Right cardiac atrium (tissue), 5 donors: Measurements from ENCODE around the gene DLGAP4. TPM values are rescaled to one million over a fixed set of nuclear protein-coding genes. Genes with fewer than 3 reads are reported as not detected.

ENCODE experiments used
- ATAC-seq, 2 donors: fragments of 200-7000 bp; cut with Tn5 transposase; one replicate each; pipeline versions ENCODE4 v1.8.0 to v1.9.1; 2020; ENCODE audit warnings: moderate library complexity in 2 of 2, mild to moderate bottlenecking in 1 of 2
- DNase-seq, 3 donors: peaks; one replicate each; pipeline ENCODE4 v3.0.0-alpha.2; 2020
- H3K27ac ChIP-seq: one replicate; pipeline ENCODE4 v1.5.1; 2013; ENCODE audit warnings: mild to moderate bottlenecking, low read length, control low read depth, moderate library complexity
- H3K27me3 ChIP-seq: one replicate; pipeline ENCODE4 v1.6.1; 2013; ENCODE audit not compliant: control insufficient read depth, insufficient read depth
- H3K4me1 ChIP-seq: one replicate; pipeline ENCODE4 v1.6.1; 2013; ENCODE audit warnings: low read length; ENCODE audit not compliant: control insufficient read depth, insufficient read depth
- H3K4me3 ChIP-seq: one replicate; pipeline ENCODE4 v1.5.1; 2013; ENCODE audit warnings: low read length, control low read depth
- H3K9me3 ChIP-seq: one replicate; pipeline ENCODE4 v1.6.1; 2013; ENCODE audit warnings: low read length; ENCODE audit not compliant: control insufficient read depth
- WGBS: extraction: QIAGEN DNeasy Blood & Tissue Kit; methylation state at CpG from one replicate; pipeline ENCODE4 v1.1.7; 2013; 5-methylcytosine and 5-hydroxymethylcytosine counted together
- intact Hi-C, 4 donors: fragments of 100-400 bp; cut with DNase I; formaldehyde crosslinking; loops; one replicate each; pipeline versions ENCODE4 v1.11.0 to v1.14.0; 2022 to 2023
- polyA plus RNA-seq: library from polyadenylated mRNA; stranded (reverse); fragments of 200-250 nt; gene quantifications from one replicate; pipeline ENCODE4 v1.2.3, GENCODE V29; 2013
- total RNA-seq, 4 donors: library from RNA; stranded (reverse); fragmentation: NEBNext Ultra II Directional; extraction: Animal tissue kit (Norgen Biotek cat#: 25700); gene quantifications; one replicate each; pipeline ENCODE4 v1.2.1, GENCODE V29; 2021
- donor health status: healthy with polysubstance abuse.
- donor health status: DM: no; HTN: yes; CAD: no.
- donor health status: DM: no; HTN: no; CAD: no.
- donor health status: DM: no; HTN: yes; CAD: no; lungs with severe emphysema.
- donor health status: DM: yes; HTN: yes; CAD: no.

The DLGAP4 gene
- total and polyA plus RNA-seq, 5 donors, result 40.7 to 60.5 (median 42.8) TPM

DNA sequence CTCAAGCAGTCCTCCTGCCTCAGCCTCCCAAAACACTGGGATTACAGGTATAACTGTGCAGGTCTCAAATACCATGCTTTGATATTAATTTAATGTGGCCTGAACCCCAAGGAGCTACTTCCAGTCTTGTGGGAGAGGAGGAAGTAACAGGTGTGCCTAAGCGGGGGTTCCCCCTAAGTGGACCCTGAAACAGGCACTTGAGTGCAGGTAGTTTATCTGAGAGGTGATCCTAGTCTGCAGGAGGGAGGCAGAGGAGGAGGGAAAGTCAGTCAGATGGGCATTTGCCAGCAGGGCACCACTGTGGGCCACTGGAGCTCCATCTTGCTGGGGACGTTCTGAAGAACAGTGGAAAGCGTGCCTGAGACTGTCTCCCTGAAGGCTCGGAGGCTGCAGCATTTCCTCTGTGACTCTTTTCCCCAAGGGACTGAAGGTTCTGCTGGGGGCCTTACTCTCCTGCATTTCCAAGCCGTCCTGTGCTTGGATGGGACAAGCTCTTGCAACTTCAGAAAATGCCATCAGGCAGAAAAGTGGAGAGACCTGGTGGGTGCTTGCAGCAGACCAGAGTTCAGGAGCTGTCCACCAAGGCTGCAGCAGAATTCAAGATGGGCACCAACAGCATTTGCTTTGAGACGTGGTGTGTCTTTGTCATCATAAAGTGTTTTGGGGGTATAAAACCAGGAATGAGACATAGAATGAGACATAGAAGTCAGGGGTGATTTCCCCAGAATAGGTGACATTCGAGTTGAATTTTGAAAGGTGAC lies 4.6 kb upstream of the DLGAP4 start:
- intact Hi-C loops, result no loop called here
- no peak for DNase-seq
- no peaks in the 10 kb centered on the region for H3K9me3 ChIP-seq
- no peak for ATAC-seq
- H3K27me3 ChIP-seq, result no peaks in the 10 kb centered on the region
- H3K4me1 ChIP-seq, result no peaks in the 10 kb centered on the region
- no peak overlapping the region for H3K27ac ChIP-seq
- H3K4me3 ChIP-seq, result no peak overlapping the region
- 61% methylated on average over 7 of the region's 7 CpGs for WGBS

DNA sequence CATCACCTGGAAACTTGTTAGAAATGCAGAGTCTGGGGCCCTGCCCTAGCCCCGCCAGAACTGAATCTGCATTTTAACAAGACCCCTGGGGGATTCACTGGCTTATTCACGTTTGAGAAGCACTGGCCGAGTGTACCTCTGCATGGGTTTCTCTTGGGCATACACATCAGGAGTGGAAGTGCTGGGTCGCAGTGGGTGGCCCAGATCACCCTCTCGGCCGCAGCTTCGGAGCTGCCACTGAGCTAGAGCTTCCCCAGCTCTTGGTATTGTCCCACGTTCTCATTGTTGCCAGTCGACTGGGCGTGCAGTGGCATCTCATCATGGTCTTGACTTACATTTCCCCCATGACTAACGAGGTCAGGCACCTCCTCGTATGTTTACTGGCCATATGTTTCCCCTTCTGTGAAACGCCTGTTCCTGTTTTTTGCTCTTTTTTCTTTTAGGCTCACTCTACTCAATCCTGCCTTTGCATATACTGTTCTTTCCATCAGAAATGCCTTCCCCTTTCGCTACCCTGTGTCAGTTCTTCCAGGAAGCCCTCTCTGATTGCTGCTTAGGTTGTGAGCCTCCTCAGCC lies 3.0 kb upstream of the DLGAP4 start:
- Histone ChIP-seq H3K4me1 (no peaks in the 10 kb centered on the region), H3K4me3 (no peak overlapping the region), H3K27me3 (no peaks in the 10 kb centered on the region), H3K27ac (no peak overlapping the region), H3K9me3 (no peaks in the 10 kb centered on the region)
- intact Hi-C loops, result no loop called here
- DNase-seq, result no peak
- WGBS, result 31% methylated on average over 14 of the region's 14 CpGs
- ATAC-seq, result no peak

DNA sequence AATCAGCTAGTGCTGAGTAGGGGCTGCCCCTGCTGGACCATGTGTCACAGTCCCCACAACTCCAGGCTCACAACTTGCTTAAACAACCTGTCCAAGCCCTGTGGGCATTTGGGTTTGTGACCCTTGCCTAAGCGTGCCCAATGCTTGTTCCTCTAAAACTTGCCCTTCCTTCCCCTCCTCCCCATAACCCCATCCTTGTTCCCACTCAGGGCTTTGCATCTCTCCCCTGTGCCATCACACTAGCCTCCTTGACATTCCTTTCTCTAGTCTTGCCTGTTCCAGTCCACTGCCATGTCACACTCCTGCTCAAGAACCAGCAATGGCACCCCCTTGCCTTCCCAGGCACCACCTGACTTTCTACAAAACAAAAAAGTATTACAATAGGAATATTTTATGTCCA lies 2.3 kb upstream of the DLGAP4 start:
- intact Hi-C loops, result no loop called here
- no peaks in the 10 kb centered on the region for H3K27me3 ChIP-seq
- DNase-seq (no peak), ATAC-seq (no peak)
- 59% methylated on average over 1 of the region's 1 CpG for WGBS
- no peaks in the 10 kb centered on the region for H3K9me3 ChIP-seq
- H3K4me3 ChIP-seq, result no peak overlapping the region
- H3K4me1 ChIP-seq, result no peaks in the 10 kb centered on the region
- H3K27ac ChIP-seq, result no peak overlapping the region

DNA sequence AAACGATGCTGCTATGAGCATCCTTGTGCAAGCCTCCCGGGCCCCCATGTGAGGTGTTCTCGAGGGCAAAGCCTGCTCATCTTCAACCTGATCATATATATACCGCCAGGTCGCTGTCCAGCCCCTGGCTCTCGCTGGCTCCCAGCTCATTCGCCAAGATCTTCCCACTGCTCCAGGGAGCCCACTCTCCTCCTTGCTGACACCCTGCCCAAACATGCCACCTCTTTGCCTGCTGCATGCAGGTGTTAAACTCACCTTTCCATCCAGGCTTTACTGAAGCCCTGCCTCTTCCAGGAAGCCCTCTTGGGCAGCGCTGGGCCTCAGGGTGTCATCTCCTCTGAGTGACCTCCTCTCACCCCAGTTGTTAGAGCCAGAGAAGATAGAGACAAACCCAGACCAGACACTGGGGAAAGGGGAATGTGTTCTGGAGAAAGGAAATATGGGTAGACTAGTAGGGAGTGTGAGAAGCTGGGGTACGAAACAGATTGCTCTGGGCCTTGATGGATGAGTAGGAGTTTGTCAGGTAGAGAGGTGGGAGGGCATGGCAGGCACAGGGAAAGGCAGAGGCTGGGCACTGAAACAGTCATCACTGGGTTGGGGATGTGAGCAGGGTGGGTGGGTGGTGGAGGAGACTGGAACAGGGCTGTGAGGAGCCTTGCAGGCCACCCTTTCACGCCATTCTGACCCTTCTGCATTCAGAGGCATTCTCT lies 1.2 kb upstream of the DLGAP4 start:
- no peaks in the 10 kb centered on the region for H3K27me3 ChIP-seq
- WGBS, result 39% methylated on average over 10 of the region's 10 CpGs
- ATAC-seq (no peak), DNase-seq (no peak)
- no peak overlapping the region for H3K27ac ChIP-seq
- intact Hi-C loops, result no loop called here
- H3K4me3 ChIP-seq, result no peak overlapping the region
- H3K9me3 ChIP-seq, result no peaks in the 10 kb centered on the region
- no peaks in the 10 kb centered on the region for H3K4me1 ChIP-seq

DNA sequence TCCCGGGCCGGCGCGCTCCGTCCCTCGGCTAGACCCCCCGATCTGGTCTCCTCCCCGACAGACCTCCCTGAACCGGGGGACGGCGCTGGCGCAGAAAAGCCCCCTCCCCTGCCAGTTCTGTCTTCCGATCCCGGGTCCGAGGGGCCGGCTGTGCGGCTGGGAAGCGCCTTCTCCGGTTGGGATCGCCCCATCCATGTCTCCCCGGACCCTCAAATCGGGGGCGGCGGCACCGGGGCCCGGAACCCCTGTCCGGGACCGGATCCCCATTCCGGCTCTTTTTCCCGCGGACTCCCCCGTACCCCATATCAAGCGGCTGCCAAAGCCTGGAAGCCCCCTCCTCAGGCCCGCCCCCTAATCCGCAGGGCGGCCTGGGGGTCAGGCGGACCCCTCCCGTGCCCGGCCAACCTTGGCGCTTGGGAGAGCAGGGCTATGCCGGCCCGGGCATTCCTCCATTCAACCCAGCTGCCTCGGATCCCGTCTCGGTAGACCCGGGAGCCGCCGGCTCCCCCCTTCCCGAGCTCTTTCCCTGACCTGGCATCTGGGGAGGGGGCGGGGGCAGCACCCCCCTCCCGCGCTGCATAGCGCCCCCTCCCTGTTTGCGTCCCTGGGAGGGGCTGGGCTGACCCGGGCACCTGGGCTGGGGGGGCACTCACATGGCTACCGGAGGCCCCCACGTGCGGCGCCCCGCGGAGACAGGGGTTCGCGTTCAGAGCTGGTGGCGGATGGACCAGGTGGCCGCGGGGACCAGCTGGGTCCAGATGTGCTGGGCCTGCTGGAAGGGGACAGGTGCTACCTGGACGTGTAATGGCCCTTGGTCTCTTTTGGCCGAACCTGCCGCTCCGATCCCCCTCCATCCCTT lies 643 bp downstream of the DLGAP4 start:
- ATAC-seq (peak in 1 of 2 donors; percentile 13), DNase-seq (no peak)
- Histone ChIP-seq H3K27me3 (no peaks in the 10 kb centered on the region), H3K9me3 (no peaks in the 10 kb centered on the region), H3K4me3 (peak overlapping the region; percentile 56), H3K27ac (no peak overlapping the region), H3K4me1 (no peaks in the 10 kb centered on the region)
- intact Hi-C loops, result no loop called here
- 1% methylated on average over 70 of the region's 70 CpGs for WGBS

DNA sequence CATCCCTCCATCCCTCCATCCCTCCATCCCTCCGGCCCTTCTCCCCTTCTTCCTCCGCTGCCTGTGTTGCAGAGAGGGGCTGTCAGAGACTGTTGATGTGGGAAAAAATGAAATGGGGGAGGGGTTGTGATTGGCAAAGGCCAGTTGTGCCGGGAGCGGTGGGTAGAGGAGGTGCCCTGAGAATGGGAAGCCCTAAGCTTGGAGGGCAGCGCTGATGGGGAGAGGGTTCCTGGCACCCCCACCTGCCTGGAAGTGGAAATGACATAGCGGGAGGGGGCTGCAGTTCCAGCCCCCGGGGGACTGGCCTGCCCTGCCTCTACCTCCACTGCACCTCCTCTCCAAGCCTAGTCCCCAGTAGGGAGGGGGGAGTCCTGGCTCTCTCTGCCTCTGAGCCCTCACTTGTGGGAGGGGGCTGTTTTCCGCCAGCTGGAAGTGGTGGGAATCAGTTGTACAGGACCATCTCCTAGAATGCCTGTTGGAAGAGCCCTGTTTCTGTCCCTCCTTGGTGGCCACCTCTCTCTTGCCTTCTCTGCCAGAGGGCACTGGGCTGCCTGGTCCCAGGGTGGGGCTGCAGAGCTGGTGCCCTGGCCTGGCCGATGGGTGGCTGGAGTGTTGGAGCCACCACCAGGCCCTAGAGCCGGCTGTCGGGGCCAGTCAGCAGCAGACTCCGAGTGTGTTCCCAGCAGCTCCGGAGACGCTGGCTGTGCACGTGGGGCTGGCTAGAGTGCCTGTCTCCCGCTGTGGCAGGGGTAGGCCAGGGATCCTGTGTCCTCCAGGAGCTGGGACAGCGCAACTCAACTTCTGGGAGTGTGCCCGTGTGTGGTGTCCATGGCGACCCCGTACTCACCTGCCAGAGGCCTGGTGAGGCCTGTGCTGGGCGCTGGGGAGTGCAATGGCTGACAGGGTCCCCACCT lies 1.5 kb downstream of the DLGAP4 start:
- ATAC-seq (no peak), DNase-seq (no peak)
- WGBS, result 26% methylated on average over 21 of the region's 21 CpGs
- Histone ChIP-seq H3K4me1 (no peaks in the 10 kb centered on the region), H3K27me3 (no peaks in the 10 kb centered on the region), H3K27ac (no peak overlapping the region), H3K9me3 (no peaks in the 10 kb centered on the region), H3K4me3 (no peak overlapping the region)
- intact Hi-C loops, result no loop called here

DNA sequence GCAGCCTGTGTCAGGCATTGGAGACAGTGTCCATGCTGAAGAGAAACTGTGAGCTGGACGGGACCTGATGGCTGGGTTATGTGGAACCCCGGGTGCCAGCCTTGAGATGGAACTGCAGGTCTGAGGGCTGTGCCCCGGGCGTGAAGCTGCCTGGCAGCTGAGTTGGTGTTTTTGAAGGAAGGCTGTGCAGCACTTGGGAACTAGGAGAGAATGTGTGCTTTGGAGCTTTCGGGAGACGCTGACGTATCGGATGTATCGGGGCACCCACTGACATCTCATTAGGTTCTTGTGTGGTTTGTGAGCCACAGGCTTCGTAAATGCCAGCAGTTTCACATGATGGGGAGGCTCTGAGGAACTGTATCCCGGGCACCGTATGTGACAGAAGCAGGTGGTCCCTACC lies 2.2 kb downstream of the DLGAP4 start:
- Histone ChIP-seq H3K4me1 (no peaks in the 10 kb centered on the region), H3K4me3 (no peak overlapping the region), H3K27me3 (no peaks in the 10 kb centered on the region), H3K27ac (no peak overlapping the region), H3K9me3 (no peaks in the 10 kb centered on the region)
- ATAC-seq (no peak), DNase-seq (peak in 1 of 3 donors; percentile 18)
- WGBS, result 84% methylated on average over 12 of the region's 12 CpGs
- intact Hi-C loops, result no loop called here

DNA sequence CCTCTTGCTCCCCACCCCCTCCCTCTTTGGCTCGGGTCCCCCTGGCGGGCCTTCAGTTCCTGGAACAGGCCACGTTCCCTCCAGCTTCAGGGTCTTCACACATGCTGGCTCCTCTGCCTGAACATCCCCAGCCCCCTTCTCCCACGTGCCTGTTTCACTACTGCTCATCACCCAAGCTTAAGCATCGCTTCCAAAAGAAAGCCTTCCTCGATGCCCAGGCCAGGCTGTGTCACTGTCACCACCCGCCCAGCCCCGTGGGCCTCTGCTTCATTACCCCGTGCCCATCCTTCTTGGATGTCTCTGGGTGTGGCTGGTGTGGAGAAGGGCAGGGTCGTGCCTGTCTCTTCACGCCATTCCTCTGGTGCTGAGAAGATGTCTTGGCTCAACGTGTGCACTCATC lies 2.8 kb downstream of the DLGAP4 start:
- H3K4me1 ChIP-seq, result no peaks in the 10 kb centered on the region
- 55% methylated on average over 12 of the region's 12 CpGs for WGBS
- H3K27ac ChIP-seq, result no peak overlapping the region
- no peak for DNase-seq
- H3K9me3 ChIP-seq, result no peaks in the 10 kb centered on the region
- intact Hi-C loops, result no loop called here
- no peaks in the 10 kb centered on the region for H3K27me3 ChIP-seq
- ATAC-seq, result no peak
- H3K4me3 ChIP-seq, result no peak overlapping the region

DNA sequence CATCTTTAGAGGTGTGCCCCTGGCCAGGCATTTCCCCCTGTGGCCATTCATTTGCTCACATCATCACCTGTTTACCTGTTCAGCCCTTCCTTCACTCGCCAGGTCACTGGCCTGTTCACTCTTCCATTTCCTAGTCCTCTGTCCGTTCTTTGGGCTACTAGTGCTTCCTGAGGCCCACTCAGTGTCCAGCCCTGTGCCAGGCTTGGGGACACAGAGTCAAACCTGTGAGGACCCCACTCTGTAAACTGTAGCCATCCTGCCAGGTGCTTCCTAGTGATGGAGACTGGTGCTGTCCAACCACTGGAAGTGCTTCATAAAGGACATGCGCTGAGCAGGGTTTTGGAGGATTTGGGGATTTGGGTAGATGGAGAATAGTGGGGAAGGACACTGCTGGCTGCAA lies 3.5 kb downstream of the DLGAP4 start:
- DNase-seq (no peak), ATAC-seq (no peak)
- H3K4me1 ChIP-seq, result no peaks in the 10 kb centered on the region
- no peak overlapping the region for H3K27ac ChIP-seq
- H3K27me3 ChIP-seq, result no peaks in the 10 kb centered on the region
- H3K9me3 ChIP-seq, result no peaks in the 10 kb centered on the region
- no peak overlapping the region for H3K4me3 ChIP-seq
- WGBS, result 79% methylated on average over 3 of the region's 3 CpGs
- intact Hi-C loops, result no loop called here

DNA sequence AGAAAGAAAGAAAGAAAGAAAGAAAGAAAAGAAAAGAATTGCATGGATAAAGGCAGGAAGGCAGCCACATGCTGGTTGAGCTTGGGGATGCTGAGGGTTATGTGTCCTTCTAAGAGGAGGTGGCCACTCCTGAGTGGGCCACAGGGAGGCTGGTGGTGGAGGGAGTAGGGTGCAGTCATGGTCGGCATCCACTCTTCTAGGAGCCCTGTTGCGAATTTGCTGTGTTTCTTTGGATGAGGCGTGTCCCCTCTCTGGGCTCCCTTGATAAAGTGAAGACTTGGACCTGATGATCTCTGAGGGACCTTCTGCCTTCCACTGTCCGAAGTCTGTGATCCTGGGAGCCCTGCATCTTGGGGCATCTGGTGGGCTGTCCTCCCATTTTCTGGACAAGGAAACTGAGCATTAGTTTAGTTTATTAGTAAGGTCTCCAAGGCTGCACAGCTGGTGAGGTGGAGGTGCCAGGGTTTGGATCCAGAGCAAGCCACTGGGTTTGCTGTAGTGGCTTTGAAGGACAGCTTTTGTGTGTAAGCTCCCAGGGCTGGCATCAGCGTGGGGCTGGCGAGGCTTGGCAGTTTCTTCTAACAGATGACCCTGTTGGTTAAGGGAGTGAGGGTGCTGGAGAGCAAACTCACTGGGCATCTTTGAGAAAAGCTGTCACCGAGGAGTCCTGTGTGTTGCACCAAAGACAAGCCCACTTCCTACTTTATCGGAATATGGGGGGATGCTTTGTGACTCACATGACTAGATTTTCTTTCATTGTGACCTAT lies 4.3 kb downstream of the DLGAP4 start:
- intact Hi-C loops, result no loop called here
- Histone ChIP-seq H3K4me1 (no peaks in the 10 kb centered on the region), H3K4me3 (no peak overlapping the region), H3K9me3 (no peaks in the 10 kb centered on the region), H3K27ac (no peak overlapping the region), H3K27me3 (no peaks in the 10 kb centered on the region)
- WGBS, result 65% methylated on average over 8 of the region's 8 CpGs
- DNase-seq, result no peak
- ATAC-seq, result no peak
